Measurements from ENCODE around the gene NSDHL.
"Not testable (repeated sequence)": the region's sequence is repeated elsewhere in the genome, so short reads cannot be mapped to it uniquely, and the experiment has no call there.

The NSDHL gene

DNA sequence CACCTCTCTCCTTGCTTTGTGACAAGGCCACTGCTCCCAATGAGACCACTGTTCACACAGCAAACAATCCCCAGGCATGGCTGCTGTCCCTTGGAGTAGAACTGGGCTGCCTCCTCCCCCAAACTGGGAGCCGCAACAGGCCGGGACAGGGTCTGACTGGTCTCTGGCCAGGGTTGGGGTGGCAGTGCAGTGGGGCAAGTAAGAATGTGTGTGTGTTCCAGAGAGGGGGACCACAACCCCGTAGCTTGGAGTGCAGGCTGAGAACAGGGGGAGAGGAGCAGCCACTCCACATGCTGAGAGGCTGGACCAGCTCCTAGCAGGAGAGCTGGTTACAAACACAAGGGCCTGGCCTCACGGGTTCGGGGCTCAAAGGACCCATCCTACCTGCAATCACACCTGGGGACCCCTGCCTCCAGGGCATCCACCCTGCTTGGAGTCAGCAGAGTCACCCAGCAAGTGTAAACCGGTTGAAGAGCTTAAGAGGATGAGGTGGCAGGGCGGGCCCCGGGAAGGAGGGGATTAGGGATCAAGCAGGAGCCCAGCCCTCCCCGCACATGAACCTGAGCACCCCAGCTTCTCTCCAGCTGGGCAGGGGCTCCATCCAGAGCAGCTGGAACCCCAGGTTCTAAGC lies 63.2 kb downstream of the NSDHL start:
- no peak for DNase-seq (ENCODE audit: low read depth in 3 of 3)

- no peak for DNase-seq (ENCODE audit: low read depth in 3 of 3)
These were observed 64.3 kb downstream of the NSDHL start for GRCh38 chrX:152895121-152895520.

GRCh38 chrX:152895724-152896420 lies 65.0 kb downstream of the NSDHL start:
- DNase-seq (ENCODE audit: low read depth in 3 of 3), result no peak

GRCh38 chrX:152896450-152896849 lies 65.6 kb downstream of the NSDHL start:
- DNase-seq (ENCODE audit: low read depth in 3 of 3), result no peak

- DNase-seq (ENCODE audit: low read depth in 3 of 3), result no peak
These were observed 66.6 kb downstream of the NSDHL start, which contains the start of gene ZNF185 for GRCh38 chrX:152897222-152898131. ZNF185 (plus strand) TSS chrX:152898067; CDS start chrX:152914490, 16,423 bp downstream.

- DNase-seq (ENCODE audit: low read depth in 3 of 3), result no peak
These were observed 67.6 kb downstream of the NSDHL start for GRCh38 chrX:152898442-152898841.

DNA sequence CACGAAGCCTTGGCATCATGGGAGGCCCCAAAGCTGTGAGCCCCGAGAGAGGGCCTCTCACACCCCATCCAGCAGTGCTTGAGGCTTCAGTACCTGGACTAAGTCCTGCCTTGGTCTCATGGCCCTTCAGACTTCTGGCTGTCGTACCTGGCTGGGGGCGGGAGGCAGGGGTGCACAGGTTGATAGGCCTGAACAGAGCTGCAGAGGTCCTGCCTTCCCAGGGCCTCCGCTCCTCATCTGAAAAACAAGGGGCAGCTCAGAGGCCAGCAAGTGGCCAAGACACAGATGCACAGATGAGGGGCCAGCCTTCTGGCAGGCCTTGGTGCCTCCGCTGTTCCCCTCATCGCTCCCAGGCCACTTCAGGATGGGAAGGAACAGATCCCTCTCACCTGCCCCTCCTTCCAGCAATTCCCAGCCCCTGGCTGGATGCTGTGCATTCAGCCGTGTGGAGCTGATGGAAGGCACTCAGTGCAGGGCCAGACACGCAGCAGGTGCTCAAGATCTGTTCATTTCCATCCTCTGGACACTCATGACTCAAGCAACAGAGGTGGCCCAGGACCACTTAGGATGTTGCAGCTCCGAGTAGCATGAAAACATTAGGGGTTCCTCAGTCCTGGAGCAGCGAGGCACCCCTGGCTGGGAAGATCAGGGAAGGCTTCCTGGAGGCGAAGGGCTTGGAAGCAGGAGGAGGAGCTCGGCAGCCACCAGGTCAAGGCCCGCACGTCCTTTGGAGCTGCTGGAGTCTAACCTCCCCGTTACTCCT lies 68.4 kb downstream of the NSDHL start:
- no peak for DNase-seq (ENCODE audit: low read depth in 3 of 3)

DNA sequence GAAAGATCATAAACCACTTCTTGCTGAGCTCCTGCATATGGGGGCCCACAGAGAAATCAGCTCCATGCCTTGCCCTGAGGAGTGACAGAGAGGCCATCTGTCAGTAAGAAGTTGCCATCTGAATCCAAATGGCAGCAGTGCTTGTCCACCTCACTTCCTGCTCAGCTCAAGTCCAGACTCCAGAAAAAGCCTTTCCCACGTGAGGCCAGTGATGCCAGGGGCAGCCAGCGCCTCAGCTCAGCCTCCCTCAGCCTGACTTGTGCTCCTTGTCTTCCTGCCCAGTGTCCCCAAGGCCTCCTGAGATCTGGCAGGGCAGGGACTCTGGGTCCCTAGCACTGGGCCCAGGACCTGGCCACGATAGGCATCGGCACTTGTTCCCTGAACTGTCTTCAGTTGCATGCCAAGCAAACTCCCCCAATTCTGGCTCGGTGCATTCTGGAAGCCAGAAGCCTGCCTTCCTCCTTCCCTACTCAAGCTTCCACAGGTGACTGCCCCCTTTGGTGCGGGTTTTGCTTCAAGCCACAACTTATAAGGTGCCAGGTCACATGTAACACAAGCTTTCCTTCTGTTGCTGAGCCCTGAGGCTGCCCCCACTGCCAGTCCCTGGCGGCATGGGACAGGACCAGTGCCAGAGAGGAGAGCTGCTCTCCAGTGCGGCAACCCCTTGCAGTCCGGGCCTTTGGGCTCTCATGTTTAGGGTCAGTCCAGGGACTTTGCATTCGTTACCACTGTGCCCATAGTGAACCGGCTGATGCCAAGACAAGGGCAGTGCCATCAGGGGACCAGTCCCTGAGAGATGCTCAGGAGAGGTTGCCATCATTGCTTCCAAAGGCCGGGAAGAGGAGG lies 69.2 kb downstream of the NSDHL start:
- no peak for DNase-seq (ENCODE audit: low read depth in 3 of 3)

DNA sequence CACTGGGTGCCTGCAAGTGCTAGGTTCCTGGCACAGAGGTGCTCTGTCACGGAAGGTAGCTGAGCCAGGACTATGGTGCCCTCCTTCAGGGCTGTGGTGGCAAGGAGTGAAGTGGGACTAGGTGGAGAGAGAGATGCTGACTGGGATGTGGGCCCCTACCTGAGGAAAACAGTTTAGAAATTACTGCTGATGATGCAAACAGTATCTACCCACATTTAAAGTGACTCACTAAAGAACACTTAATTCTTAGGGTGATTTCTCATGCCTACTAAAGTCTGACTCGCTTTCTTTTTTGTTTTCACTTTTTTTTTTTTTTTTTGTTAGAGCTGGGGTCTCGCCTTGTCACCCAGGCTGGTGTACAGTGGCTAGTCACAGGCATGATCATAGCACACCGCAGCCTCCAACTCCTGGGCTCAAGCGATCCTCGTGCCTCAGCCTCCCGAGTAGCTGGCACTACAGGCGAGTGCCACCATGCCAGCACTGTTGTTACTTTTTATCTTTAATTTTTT lies 70.1 kb downstream of the NSDHL start:
- DNase-seq (ENCODE audit: low read depth in 3 of 3), result no peak

- DNase-seq (ENCODE audit: low read depth in 3 of 3), result no peak
These were observed 71.1 kb downstream of the NSDHL start for GRCh38 chrX:152901816-152902501.

- no peak for DNase-seq (ENCODE audit: low read depth in 3 of 3)
These were observed 71.6 kb downstream of the NSDHL start for GRCh38 chrX:152902502-152902820.

DNA sequence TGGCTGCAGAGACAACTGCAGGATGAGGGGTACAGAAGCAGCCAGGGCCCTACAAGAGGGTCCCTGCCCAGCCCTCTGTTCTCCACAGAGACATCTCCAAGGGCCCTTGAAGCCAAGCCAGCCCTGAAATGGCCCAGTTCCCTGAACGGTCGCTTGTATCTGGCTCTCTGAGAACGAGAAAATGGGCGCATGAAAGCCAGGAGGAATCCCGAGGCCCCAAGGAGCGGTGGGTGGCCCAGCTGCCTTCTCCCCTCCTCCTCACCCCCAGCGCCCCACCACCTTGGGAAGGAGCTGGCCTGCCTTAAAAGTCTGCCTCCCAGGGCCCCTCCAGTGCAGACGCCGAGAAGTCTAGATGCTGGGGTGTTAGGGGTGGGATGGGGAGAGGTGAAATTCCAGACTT lies 72.7 kb downstream of the NSDHL start:
- DNase-seq (ENCODE audit: low read depth in 3 of 3), result no peak

DNA sequence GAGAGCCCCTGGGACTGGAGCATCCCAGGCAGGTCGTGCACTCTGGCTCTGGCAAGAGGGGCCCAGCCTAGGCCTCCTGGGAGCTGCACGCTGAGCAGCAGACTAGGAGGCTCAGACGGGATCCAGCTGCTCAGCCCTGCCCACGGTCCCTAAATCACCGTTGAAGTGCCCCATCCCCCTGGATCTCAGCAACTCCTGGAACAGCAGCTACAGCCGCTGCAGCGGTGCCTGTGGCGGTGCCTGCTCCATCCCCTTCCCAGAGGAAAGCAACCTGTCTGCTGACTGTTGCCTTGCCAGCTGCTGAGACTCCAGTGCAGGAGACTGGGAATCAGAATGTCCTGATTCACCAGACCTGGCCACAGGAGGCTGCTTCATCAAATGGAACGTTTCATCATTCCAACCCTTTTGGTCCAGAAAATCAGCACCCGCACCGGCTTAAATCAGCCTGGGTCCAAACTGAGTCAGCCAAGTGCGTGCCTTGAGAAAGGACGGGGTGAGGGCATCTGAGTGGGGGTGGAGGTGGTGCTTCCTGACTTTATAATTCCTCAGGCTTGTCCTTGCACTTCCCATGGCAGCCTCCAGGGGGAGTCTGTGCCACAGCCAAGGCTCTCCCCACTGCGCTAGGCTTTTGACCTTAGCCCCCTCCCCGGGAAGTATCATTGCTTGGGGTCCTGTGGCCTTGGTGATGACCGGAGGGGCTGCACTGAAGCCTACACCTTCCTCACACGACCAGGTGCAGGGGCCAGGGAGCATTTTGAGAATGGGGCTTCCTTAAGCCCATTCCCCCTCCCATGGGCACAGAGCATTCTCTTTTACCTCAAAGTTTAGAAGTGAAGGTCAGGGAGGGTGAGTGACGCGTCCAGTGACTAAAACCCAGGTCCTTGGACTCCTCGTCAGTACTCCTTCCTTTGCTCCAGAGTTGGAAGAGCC lies 73.6 kb downstream of the NSDHL start:
- DNase-seq (ENCODE audit: low read depth in 3 of 3), result peak in 1 of 3 experiments; percentile 4

DNA sequence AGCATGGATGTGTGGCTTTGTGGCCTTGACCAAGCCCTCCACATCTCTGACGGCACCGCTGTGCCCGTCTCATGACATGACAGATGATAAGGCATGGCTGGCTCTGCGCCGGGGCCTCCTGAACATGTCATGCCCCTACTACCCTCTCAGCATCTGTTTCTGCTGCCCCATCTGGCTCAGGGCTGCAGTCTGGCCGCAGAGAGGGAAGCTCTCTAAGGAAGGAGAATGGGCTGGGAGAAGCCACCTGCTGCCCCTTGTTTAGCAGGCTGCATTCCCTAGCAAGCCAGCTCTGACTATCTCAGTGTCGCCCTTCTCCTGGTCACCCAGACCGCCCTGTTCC lies 74.2 kb downstream of the NSDHL start:
- DNase-seq (ENCODE audit: low read depth in 3 of 3), result no peak

GRCh38 chrX:152907084-152907651 lies 76.3 kb downstream of the NSDHL start:
- no peak for DNase-seq (ENCODE audit: low read depth in 3 of 3)

GRCh38 chrX:152908486-152908885 lies 77.6 kb downstream of the NSDHL start:
- DNase-seq (ENCODE audit: low read depth in 3 of 3), result no peak

DNA sequence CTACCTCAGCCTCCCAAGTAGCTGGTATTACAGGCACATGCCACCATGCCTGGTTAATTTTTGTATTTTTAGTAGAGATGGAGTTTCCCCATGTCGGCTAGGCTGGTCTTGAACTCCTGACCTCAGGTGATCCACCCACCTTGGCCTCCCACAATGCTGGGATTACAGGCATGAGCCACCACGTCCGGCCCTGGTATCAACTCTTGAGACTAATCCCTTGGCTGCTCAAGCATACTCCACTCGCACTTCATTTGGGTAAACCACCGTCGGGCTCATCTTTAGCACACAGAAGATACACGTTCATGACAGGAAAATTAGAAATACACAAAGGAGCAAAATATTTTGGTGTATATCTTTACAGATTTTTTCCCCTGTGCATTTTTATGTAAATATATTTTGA lies 79.2 kb downstream of the NSDHL start:
- DNase-seq (ENCODE audit: low read depth in 3 of 3), result not testable (repeated sequence)

GRCh38 chrX:152912106-152912505 lies 81.2 kb downstream of the NSDHL start:
- DNase-seq (ENCODE audit: low read depth in 3 of 3), result no peak

GRCh38 chrX:152912641-152913040 lies 81.8 kb downstream of the NSDHL start:
- no peak for DNase-seq (ENCODE audit: low read depth in 3 of 3)

Measured in stimulated activated CD4-positive, alpha-beta T cell treated with anti-CD3 and anti-CD28 coated beads, TNF-alpha, amount 100 ng/mL, for 4 hours (primary cell).